H1 (cell line): ENCODE data around the gene S1PR3. TPM values are rescaled to one million over a fixed set of nuclear protein-coding genes. Genes with fewer than 3 reads are reported as not detected.

Experiments
- CHD7 ChIP-seq: fragments of 300-600 bp; sonication (generic); IDR thresholded peaks from 2 replicates; pipeline ENCODE4 v1.7.1; 2012; ENCODE audit warnings: low read length, moderate library complexity, mild to moderate bottlenecking, inconsistent platforms; ENCODE audit not compliant: insufficient replicate concordance
- CTCF ChIP-seq, 3 experiments: IDR thresholded peaks; 1 replicate in 2 of 3; 2 replicates in 1 of 3; pipeline versions ENCODE4 v1.5.1 to v1.6.1; 2011; ENCODE audit warnings: low read length in 3 of 3, mild to moderate bottlenecking in 3 of 3, inconsistent platforms in 2 of 3, low read depth in 1 of 3, moderate library complexity in 1 of 3; ENCODE audit not compliant: insufficient read depth in 1 of 3; ENCODE audit errors: control extremely low read depth in 1 of 3
- JUN ChIP-seq: IDR thresholded peaks from 2 replicates; pipeline ENCODE4 v1.6.1; 2011; ENCODE audit warnings: low read depth, mild to moderate bottlenecking, improper control_type of control experiment, low read length
- PHF8 ChIP-seq: fragments of 200-600 bp; sonication (generic); conservative IDR thresholded peaks from 2 replicates; pipeline ENCODE4 v1.7.1; 2012; ENCODE audit warnings: low read depth, mild to moderate bottlenecking, inconsistent platforms, low read length, moderate library complexity
- SUZ12 ChIP-seq: fragments of 200-600 bp; sonication (generic); IDR thresholded peaks from 2 replicates; pipeline ENCODE4 v1.6.1; 2012; ENCODE audit warnings: mild to moderate bottlenecking, inconsistent platforms, low read length, moderate library complexity, mixed read lengths
- polyA plus RNA-seq, 7 experiments: library from polyadenylated mRNA; depleted of rRNA in 3 of 7; stranded (reverse) in 5 of 7; unstranded in 2 of 7; fragments of >200 nt in 5 of 7; fragments of 200-250 nt in 2 of 7; gene quantifications; 1 replicate in 5 of 7; 2 replicates in 1 of 7; 4 replicates in 1 of 7; pipeline versions ENCODE4 v1.2.1 to v1.2.3, GENCODE V29; 2011 to 2013; ENCODE audit warnings: missing spikeins in 2 of 7, mixed read lengths in 2 of 7
- total RNA-seq: library from RNA; stranded (reverse); fragmentation: NEBNext Ultra II Directional; extraction: Animal tissue kit (Norgen Biotek cat#: 25700); gene quantifications from 2 replicates; pipeline ENCODE4 v1.2.1, GENCODE V29; 2021

Gene S1PR3
- total and polyA plus RNA-seq, 2 of the 8 experiments (the other 6 are each of a cell fraction or from before 2014, with no cell fraction given): 3.7 to 6.4 TPM

- no peak for TF ChIP-seq CHD7
- no peak for TF ChIP-seq SUZ12
- peak in 1 of 3 experiments; percentile 2; a peak in 1 of 4 replicates for TF ChIP-seq CTCF (IDR thresholded peaks at IDR 0.05; ENCODE audit: control extremely low read depth in 1 of 3, insufficient read depth in 1 of 3, low read depth in 1 of 3, low read length in 3 of 3)
- no peak for TF ChIP-seq JUN
- TF ChIP-seq PHF8: peak; percentile 54; the same call in 1 of the 2 replicates
These were observed at the start of gene S1PR3 (continued) for GRCh38 chr9:88991066-88992034.
